PC-3 (cell line): ENCODE data around the gene ZNF569. TPM values are rescaled to one million over a fixed set of nuclear protein-coding genes. Genes with fewer than 3 reads are reported as not detected.

Experiments
- ATAC-seq: fragments of 200-7000 bp; cut with Tn5 transposase; 2 replicates; pipeline ENCODE4 v1.9.1; 2020; ENCODE audit warnings: mild to moderate bottlenecking, moderate library complexity
- BruUV-seq: library from RNA; stranded (reverse); fragments of 400-500 nt; replicated peaks from 2 replicates; lab custom pipeline; 2021; lab: Mats Ljungman, UMichigan
- CTCF ChIA-PET: fragments of 300-600 bp; sonication (Branson Sonifier 250); formaldehyde crosslinking; loops from one replicate; lab custom pipeline; 2022; ENCODE audit warnings: antibody characterized with exemption; lab: Charles Lee
- POLR2A ChIA-PET: fragments of 300-600 bp; sonication (Branson Sonifier 250); formaldehyde crosslinking; loops from one replicate; lab custom pipeline; 2022; ENCODE audit warnings: antibody characterized with exemption; ENCODE audit not compliant: unreplicated experiment; lab: Charles Lee
- DNase-seq: peaks from one replicate; pipeline ENCODE4 v3.0.0-alpha.2; 2015
- H2AFZ ChIP-seq: fragments of 300-600 bp; sonication (generic); 2 replicates; pipeline ENCODE4 v1.6.0; 2016; ENCODE audit warnings: antibody characterized with exemption, low read length
- H3F3A ChIP-seq: fragments of 300-600 bp; sonication (generic); one replicate; pipeline ENCODE4 v1.6.0; 2017; ENCODE audit warnings: antibody characterized with exemption, low read length, control low read depth, mild to moderate bottlenecking; ENCODE audit not compliant: unreplicated experiment
- H3K27ac ChIP-seq: fragments of 300-600 bp; sonication (generic); 2 replicates; pipeline ENCODE4 v1.5.1; 2016; ENCODE audit warnings: mild to moderate bottlenecking, low read length
- H3K27me3 ChIP-seq: fragments of 300-600 bp; sonication (generic); 2 replicates; pipeline ENCODE4 v1.6.1; 2016; ENCODE audit warnings: low read length, mixed read lengths
- H3K36me3 ChIP-seq: fragments of 300-600 bp; sonication (generic); 2 replicates; pipeline ENCODE4 v1.6.1; 2016; ENCODE audit warnings: low read depth, mixed run types, low read length, mixed read lengths
- H3K4me1 ChIP-seq: fragments of 300-600 bp; sonication (generic); 2 replicates; pipeline ENCODE4 v1.5.1; 2016; ENCODE audit warnings: low read length; ENCODE audit not compliant: insufficient read depth
- H3K4me2 ChIP-seq: fragments of 300-600 bp; sonication (generic); 2 replicates; pipeline ENCODE4 v1.6.0; 2016; ENCODE audit warnings: low read length
- H3K4me3 ChIP-seq: fragments of 300-600 bp; sonication (generic); 2 replicates; pipeline ENCODE4 v1.5.1; 2016; ENCODE audit warnings: mild to moderate bottlenecking, low read length, mixed read lengths
- H3K79me2 ChIP-seq: fragments of 300-600 bp; sonication (generic); 2 replicates; pipeline ENCODE4 v1.6.1; 2017; ENCODE audit warnings: low read length, mixed read lengths
- H3K9ac ChIP-seq: fragments of 300-600 bp; sonication (generic); 2 replicates; pipeline ENCODE4 v1.6.0; 2016; ENCODE audit warnings: mild to moderate bottlenecking, low read length
- H3K9me2 ChIP-seq: fragments of 300-600 bp; sonication (generic); replicated peaks from 2 replicates; pipeline ENCODE4 v1.6.1; 2016; ENCODE audit warnings: mixed run types, low read length, mixed read lengths
- H3K9me3 ChIP-seq: fragments of 300-600 bp; sonication (generic); 2 replicates; pipeline ENCODE4 v1.6.1; 2016; ENCODE audit warnings: low read length, mixed read lengths
- H4K20me1 ChIP-seq: fragments of 300-600 bp; sonication (generic); 2 replicates; pipeline ENCODE4 v1.6.1; 2016; ENCODE audit warnings: low read length, mixed read lengths
- CTCF ChIP-seq: fragments of 300-600 bp; sonication (generic); conservative IDR thresholded peaks from 2 replicates; pipeline ENCODE4 v1.5.1; 2017; ENCODE audit warnings: antibody characterized with exemption, low read depth, mild to moderate bottlenecking, low read length
- EZH2 ChIP-seq: fragments of 300-600 bp; sonication (generic); IDR thresholded peaks from one replicate; pipeline ENCODE4 v1.6.1; 2017; ENCODE audit warnings: antibody characterized with exemption, mild to moderate bottlenecking, low read length; ENCODE audit not compliant: unreplicated experiment
- EZH2phosphoT487 ChIP-seq: fragments of 300-600 bp; sonication (generic); IDR thresholded peaks from 2 replicates; pipeline ENCODE4 v1.6.1; 2018; ENCODE audit warnings: mild to moderate bottlenecking, antibody characterized with exemption, low read length, borderline replicate concordance
- intact Hi-C: fragments of 100-400 bp; cut with micrococcal nuclease; formaldehyde crosslinking; loops from 2 replicates; pipeline ENCODE4 v1.9.0; 2023
- total RNA-seq: library from RNA; depleted of rRNA; stranded (reverse); fragments of >200 nt; gene quantifications from 2 replicates; pipeline ENCODE4 v1.2.3, GENCODE V29; 2014

ZNF569 gene
- total RNA-seq, 1 experiment from 2014 or later = 1.5 TPM

- Histone ChIP-seq H3K4me2 (peak overlapping the region; percentile 76), H3K79me2 (no peaks in the 10 kb centered on the region), H3K9me2 (no peaks in the 10 kb centered on the region), H3K4me1 (no peaks in the 10 kb centered on the region), H3K27me3 (no peaks in the 10 kb centered on the region), H4K20me1 (no peaks in the 10 kb centered on the region), H3K9ac (peak overlapping the region; percentile 49; the same call in 1 of the 2 replicates), H3F3A (no peaks in the 10 kb centered on the region), H3K9me3 (0 out of 2 replicates have a peak, but pooled peaks cover 11% of the 10 kb centered on the region), H3K4me3 (peak overlapping the region; percentile 77), H3K36me3 (peaks cover 18% of the 10 kb centered on the region; the same call in 1 of the 2 replicates), H3K27ac (no peak overlapping the region), H2AFZ (peak overlapping the region; percentile 89)
- POLR2A ChIA-PET = no interaction called here
- intact Hi-C loops = no loop called here
- CTCF ChIA-PET = no interaction called here
- BruUV-seq = TSS peak; percentile 49
- ATAC-seq (no peak), DNase-seq (no peak)
- TF ChIP-seq CTCF (no peak), EZH2 (no peak), EZH2phosphoT487 (no peak)
These were observed 907 bp downstream of the ZNF569 start for GRCh38 chr19:37466277-37466797.

GRCh38 chr19:37452500-37453245, 14.6 kb downstream of the ZNF569 start:
- no peak for DNase-seq
- Histone ChIP-seq H3K9ac (no peak overlapping the region), H4K20me1 (no peaks in the 10 kb centered on the region), H3K9me3 (0 out of 2 replicates have a peak, but pooled peaks cover 35% of the 10 kb centered on the region), H2AFZ (no peak overlapping the region), H3K9me2 (no peaks in the 10 kb centered on the region), H3F3A (no peaks in the 10 kb centered on the region), H3K4me1 (no peaks in the 10 kb centered on the region), H3K4me2 (no peak overlapping the region), H3K27me3 (no peaks in the 10 kb centered on the region), H3K36me3 (peaks cover 6% of the 10 kb centered on the region; the same call in 1 of the 2 replicates), H3K79me2 (no peaks in the 10 kb centered on the region), H3K4me3 (no peak overlapping the region), H3K27ac (no peak overlapping the region)
- ChIA-PET POLR2A (no interaction called here), CTCF (no interaction called here)
- no peak for ATAC-seq
- BruUV-seq = no TSS peak
- TF ChIP-seq CTCF (no peak), EZH2phosphoT487 (no peak), EZH2 (no peak)
- intact Hi-C loops = no loop called here
